Measurements from ENCODE around the gene HSP90AB1. TPM values are rescaled to one million over a fixed set of nuclear protein-coding genes. Genes with fewer than 3 reads are reported as not detected.
"Not testable (repeated sequence)": the region's sequence is repeated elsewhere in the genome, so short reads cannot be mapped to it uniquely, and the experiment has no call there.

Gene HSP90AB1
- total RNA-seq, 4 donors from 2014 or later, result 433 to 696 (median 601) TPM

GRCh38 chr6:44228433-44228832 lies 18.5 kb upstream of the HSP90AB1 start:
- 100% methylated on average over 4 of the region's 7 CpGs; no CpG with 5 or more reads in 1 of the 2 donors for WGBS, 2 donors
- Histone ChIP-seq H3K4me3 (no peak overlapping the region), H3K36me3 (peaks cover 3 to 45% (median 8%) of the 10 kb centered on the region in 3 donors), H3K27ac (no peak overlapping the region), H3K9me3 (no peaks in the 10 kb centered on the region), H3K4me1 (peaks cover 23 to 54% (median 47%) of the 10 kb centered on the region in 3 donors), H3K27me3 (no peaks in the 10 kb centered on the region)
- no peak for TF ChIP-seq CTCF (IDR thresholded peaks at IDR 0.05)
- DNase-seq, result no peak
- intact Hi-C loops (cut with DNase I), result no loop called here

- no peaks in the 10 kb centered on the region for H3K9me3 ChIP-seq
- intact Hi-C loops (cut with DNase I), result no loop called here
- peaks cover 23 to 54% (median 50%) of the 10 kb centered on the region in 3 donors for H3K4me1 ChIP-seq
- H3K4me3 ChIP-seq, result no peak overlapping the region
- H3K27ac ChIP-seq, result no peak overlapping the region
- H3K36me3 ChIP-seq, result peaks cover 3 to 48% (median 8%) of the 10 kb centered on the region in 3 donors
- 63 to 100% methylated on average over 1 to 2 of the region's 5 CpGs for WGBS, 2 donors
- no peaks in the 10 kb centered on the region for H3K27me3 ChIP-seq
- no peak for DNase-seq
- TF ChIP-seq POLR2A (IDR thresholded peaks at IDR 0.05) (no peak), CTCF (IDR thresholded peaks at IDR 0.05) (no peak)
Observed at GRCh38 chr6:44228836-44229235, 18.1 kb upstream of the HSP90AB1 start.

DNA sequence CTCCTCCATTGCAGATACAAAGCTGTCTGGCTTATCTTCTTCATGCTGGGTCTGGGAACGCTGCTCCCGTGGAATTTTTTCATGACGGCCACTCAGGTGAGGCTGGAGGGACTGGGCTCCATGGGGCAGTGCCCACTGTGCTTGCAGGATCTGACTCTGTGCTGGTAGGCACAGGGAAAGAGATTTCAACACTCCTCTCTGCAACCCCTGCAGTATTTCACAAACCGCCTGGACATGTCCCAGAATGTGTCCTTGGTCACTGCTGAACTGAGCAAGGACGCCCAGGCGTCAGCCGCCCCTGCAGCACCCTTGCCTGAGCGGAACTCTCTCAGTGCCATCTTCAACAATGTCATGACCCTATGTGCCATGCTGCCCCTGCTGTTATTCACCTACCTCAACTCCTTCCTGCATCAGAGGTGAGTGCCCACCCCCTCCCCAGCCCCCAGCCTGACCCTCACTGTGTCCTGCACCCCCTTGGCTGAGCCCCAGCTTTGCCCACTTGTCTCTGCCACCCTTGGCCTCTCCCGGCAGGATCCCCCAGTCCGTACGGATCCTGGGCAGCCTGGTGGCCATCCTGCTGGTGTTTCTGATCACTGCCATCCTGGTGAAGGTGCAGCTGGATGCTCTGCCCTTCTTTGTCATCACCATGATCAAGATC lies 17.4 kb upstream of the HSP90AB1 start:
- Histone ChIP-seq H3K4me1 (peaks cover 17 to 54% (median 50%) of the 10 kb centered on the region in 3 donors), H3K27me3 (no peaks in the 10 kb centered on the region), H3K36me3 (peaks cover 3 to 48% (median 8%) of the 10 kb centered on the region in 3 donors), H3K9me3 (no peaks in the 10 kb centered on the region), H3K4me3 (no peak overlapping the region), H3K27ac (no peak overlapping the region)
- no peak for DNase-seq
- intact Hi-C loops (cut with DNase I), result no loop called here
- 89 to 97% methylated on average over 8 to 9 of the region's 11 CpGs for WGBS, 2 donors
- TF ChIP-seq POLR2A (IDR thresholded peaks at IDR 0.05) (no peak), CTCF (IDR thresholded peaks at IDR 0.05) (no peak)

- Histone ChIP-seq H3K9me3 (no peaks in the 10 kb centered on the region), H3K27ac (no peak overlapping the region), H3K36me3 (peaks cover 3 to 48% (median 8%) of the 10 kb centered on the region in 3 donors), H3K27me3 (no peaks in the 10 kb centered on the region), H3K4me3 (no peak overlapping the region), H3K4me1 (peaks cover 16 to 54% (median 50%) of the 10 kb centered on the region in 3 donors)
- WGBS, 2 donors, result 95 to 100% methylated on average over 4 to 7 of the region's 10 CpGs
- no peak for DNase-seq
- intact Hi-C loops (cut with DNase I), result no loop called here
- TF ChIP-seq CTCF (IDR thresholded peaks at IDR 0.05) (no peak), POLR2A (IDR thresholded peaks at IDR 0.05) (no peak)
Observed at GRCh38 chr6:44230034-44230675, 16.7 kb upstream of the HSP90AB1 start.

- DNase-seq; intact Hi-C loops (cut with DNase I); H3K27me3 ChIP-seq; H3K4me3 ChIP-seq; H3K9me3 ChIP-seq; H3K27ac ChIP-seq: not testable (repeated sequence)
- Histone ChIP-seq H3K4me1 (peaks cover 10 to 49% (median 43%) of the 10 kb centered on the region in 3 donors), H3K36me3 (peaks cover 3 to 48% (median 8%) of the 10 kb centered on the region in 3 donors)
- WGBS, 2 donors, result 80 to 82% methylated on average over 9 of the region's 9 CpGs
Observed at GRCh38 chr6:44231426-44231825, 15.5 kb upstream of the HSP90AB1 start.
